HG03280 (cell line): Measurements from ENCODE around the gene CDC42SE2.
"Not testable (repeated sequence)": the region's sequence is repeated elsewhere in the genome, so short reads cannot be mapped to it uniquely, and the experiment has no call there.

ENCODE experiments used
- ATAC-seq: cut with Tn5 transposase; IDR thresholded peaks from one replicate; pipeline ENCODE4 v1.9.1; 2021; ENCODE audit warnings: mild to moderate bottlenecking, moderate library complexity; ENCODE audit not compliant: unreplicated experiment

CDC42SE2 gene

GRCh38 chr5:131277875-131278740, 14.3 kb downstream of the CDC42SE2 start:
- no peak for ATAC-seq

GRCh38 chr5:131278741-131279124, 14.9 kb downstream of the CDC42SE2 start:
- ATAC-seq, result not testable (repeated sequence)

GRCh38 chr5:131279204-131279603, 15.4 kb downstream of the CDC42SE2 start:
- peak; percentile 38 for ATAC-seq

GRCh38 chr5:131280417-131280816, 16.6 kb downstream of the CDC42SE2 start:
- ATAC-seq, result no peak

DNA sequence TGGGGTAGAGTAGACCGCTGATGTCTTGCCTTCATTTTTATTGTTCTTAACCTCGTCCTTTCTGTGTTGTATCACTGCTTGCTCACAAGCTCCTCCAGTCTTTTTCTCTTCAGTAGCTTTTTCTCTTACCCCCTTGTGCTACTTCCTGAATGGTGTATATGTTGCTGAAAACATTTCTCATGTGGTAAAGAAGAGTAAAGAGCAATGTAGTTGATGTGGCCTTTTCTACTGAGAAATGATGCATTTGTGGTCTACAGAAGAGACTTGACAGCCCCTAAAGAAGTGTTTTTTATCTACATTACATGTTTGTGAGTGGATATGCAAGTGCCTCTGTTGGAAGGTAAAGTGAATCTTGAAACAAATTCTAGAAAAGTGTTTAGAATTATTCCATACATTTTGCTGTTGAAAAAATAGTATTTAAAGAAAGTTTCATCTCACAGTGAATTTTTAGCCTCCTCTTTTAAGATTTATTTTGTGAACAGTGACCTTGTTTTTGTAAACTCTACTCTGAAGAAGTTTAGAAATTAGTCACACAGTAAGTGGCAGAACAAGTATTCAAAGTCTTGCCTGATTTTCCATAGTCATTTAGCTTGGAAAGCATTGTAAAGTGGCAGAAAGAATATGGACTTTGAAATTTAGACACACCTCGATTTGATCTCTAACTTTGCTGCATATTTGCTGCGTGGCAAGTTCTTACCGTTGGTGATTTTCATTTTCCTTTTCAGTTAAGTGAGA, 17.4 kb downstream of the CDC42SE2 start:
- ATAC-seq, result peak; percentile 38

GRCh38 chr5:131281868-131282234, 18.0 kb downstream of the CDC42SE2 start:
- no peak for ATAC-seq

DNA sequence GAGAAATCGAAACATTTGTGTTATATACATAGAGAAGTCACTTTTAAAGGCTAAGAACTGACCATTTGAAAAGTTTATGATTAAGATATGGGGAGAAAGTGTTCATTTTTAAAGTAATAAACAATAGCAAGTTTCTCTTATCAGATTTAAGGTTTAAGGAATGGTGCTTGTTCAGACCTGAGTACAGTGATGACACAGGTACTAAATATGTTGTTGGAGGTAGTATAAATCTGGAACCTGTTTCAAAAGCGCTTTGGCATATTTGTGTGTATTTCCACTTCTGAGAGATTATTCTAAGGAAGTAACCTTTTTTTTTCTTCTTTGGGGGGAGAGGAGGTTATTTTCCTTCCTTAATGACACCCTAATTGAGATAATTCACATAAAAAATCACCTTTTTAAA, 18.4 kb downstream of the CDC42SE2 start:
- no peak for ATAC-seq

DNA sequence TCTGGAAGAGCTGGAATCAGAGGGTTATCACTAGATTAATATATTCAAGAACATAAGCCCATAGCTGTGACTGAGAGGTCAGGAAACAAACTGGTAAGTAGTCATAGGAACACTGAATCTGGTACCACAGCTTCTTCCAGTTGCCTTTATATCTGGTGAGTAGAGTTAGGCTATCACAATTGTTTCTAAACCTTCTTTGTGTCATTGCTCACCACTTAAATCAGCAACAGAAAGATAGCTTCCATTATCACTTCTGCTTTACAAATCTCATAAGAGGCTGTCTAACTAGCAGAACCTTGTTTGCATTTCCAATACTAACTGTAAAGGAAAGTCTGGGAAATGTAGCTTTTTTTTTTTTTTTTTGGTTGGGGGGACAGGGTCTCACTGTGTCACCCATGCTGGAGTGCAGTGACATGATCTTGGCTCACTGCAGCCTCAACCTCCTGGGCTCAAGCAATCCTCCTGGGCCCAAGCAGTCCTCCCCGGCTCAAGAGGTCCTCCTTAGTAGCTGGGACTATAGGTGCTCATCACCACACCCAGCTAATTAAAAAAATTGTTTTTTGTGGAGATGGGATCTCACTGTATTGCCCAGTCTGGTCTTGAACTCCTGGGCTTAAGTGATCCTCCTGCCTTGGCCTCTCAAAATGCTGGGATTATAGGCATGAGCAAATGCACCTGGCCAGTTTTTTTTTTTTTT, 22.0 kb downstream of the CDC42SE2 start:
- peak; percentile 44 for ATAC-seq

DNA sequence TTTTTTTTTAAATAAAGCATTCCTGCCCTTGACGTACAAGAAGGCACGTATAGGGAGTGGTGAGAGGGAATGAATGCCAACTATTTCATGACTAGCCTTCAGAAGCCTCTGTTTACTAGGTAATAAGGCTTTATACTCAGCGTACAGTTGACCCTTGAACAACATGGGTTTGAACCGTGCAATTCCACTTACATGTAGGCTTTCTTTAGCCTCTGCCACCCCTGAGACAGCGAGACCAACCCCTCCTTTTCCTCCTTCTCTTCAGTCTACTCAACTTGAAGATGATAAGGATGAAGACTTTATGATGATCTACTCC, 22.5 kb downstream of the CDC42SE2 start:
- no peak for ATAC-seq

GRCh38 chr5:131288328-131288727, 24.5 kb downstream of the CDC42SE2 start:
- no peak for ATAC-seq

DNA sequence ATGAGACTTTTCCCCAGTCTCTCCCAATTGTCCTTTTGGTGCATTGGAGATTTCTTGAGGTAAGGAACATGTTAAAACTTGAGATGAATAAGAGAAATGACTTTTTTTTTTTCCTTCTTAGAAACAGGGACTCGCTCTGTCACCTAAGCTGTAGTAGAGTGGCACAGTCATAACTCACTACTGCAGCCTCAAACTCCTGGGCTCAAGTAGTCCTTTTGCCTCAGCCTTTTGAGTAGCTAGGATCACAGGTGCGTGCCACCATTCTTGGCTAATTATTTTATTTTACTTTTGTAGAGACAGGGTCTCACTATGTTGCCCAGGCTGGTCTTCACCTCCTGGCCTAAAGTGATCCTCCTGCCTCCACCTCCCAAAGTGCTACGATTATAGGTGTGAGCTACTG, 25.9 kb downstream of the CDC42SE2 start:
- no peak for ATAC-seq

DNA sequence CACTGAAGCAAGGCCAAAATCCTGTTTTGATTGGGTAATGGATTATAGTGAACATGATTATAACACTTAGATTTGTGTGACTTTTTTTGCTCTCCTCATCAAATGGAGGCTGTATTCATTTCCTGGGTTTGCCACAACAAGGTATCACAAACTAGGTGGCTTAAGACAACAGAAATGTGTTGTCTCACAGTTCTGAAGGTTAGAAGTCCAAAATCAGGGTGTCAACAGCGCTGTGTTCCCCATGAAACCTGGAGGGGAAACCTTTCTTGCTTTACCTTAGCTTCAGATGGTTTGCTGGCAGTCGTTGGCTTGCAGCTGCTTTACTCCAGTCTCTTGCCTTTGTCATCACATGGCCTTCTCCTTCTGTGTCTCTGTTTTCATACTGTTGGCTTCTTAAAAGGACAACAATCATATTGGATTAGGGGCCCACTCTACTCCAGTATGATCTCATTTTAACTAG, 32.4 kb downstream of the CDC42SE2 start:
- no peak for ATAC-seq

DNA sequence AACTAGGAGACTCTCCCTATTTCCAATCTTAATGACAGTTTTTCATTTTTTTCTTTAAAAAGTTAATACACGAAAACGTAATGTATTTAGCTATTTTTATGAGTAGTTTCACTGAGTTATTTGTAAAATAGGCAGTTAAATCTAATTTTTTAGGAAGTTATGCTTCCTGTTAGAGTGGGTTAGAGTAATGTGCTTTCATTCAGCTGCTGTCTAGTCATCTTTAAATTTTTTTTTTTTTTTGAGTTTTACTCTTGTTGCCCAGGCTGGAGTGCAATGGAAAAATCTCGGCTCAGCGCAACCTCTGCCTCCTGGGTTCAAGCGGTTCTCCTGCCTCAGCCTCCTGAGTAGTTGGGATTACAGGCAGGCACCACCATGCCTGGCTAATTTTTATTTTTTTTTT, 34.0 kb downstream of the CDC42SE2 start:
- no peak for ATAC-seq

- ATAC-seq, result no peak
Measured at GRCh38 chr5:131299465-131299864, 35.6 kb downstream of the CDC42SE2 start.

GRCh38 chr5:131302506-131302905, 38.7 kb downstream of the CDC42SE2 start:
- no peak for ATAC-seq

DNA sequence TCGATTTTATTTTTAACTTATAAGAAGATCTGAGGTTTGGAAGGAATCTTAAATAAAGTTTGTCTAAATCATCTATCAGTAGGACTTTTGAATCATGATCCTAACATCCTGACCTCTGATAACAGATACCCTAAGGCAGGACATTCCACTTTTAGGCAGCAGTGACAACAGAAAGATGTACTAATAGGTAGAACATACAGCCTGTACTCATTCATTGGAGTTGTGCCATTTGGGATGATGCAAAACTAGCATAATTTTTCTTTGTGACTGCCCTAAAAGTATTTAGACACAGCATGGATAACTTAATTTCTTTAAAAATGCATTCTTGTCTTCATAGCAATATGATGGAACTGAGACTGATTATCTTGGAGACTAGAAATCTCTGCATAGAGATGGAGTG, 39.7 kb downstream of the CDC42SE2 start:
- ATAC-seq, result no peak

- no peak for ATAC-seq
Measured at GRCh38 chr5:131304414-131304813, 40.6 kb downstream of the CDC42SE2 start.

GRCh38 chr5:131305138-131305689, 41.4 kb downstream of the CDC42SE2 start:
- ATAC-seq, result no peak

- ATAC-seq, result no peak
Measured at GRCh38 chr5:131305906-131306305, 42.1 kb downstream of the CDC42SE2 start.

DNA sequence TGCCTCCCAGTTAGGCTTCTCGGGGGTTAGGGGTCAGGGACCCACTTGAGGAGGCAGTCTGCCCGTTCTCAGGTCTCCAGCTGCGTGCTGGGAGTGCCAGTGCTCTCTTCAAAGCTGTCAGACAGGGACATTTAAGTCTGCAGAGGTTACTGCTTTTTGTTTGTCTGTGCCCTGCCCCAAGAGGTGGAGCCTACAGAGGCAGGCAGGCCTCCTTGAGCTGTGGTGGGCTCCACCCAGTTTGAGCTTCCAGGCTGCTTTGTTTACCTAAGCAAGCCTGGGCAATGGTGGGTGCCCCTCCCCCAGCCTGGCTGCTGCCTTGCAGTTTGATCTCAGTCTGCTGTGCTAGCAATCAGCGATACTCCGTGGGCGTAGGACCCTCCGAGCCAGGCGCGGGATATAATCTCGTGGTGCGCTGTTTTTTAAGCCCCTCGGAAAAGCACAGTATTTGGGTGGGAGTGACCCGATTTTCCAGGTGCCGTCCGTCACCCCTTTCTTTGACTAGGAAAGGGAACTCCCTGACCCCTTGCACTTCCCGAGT, 48.5 kb downstream of the CDC42SE2 start:
- ATAC-seq, result not testable (repeated sequence)

DNA sequence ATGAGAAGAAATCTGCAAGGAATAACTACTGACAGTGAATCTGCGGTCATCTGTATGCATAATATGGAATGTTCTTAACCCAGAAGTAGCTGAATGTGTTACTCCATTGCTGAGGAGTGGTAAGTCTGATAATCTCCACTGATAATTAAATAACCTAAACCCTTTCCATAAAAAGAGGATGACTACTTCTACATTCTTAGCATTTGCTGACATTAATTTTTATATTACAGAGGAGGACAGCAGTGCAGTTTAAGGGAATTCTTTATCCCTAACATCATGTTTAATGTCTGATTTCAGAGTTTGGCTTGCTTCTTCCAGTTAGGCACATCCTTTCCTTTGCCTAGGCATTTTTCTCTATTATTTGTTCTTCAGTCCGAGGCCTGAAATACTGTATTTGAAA, 52.2 kb downstream of the CDC42SE2 start:
- ATAC-seq, result no peak
